AG10803 (cell line): ENCODE results near the gene SEC22A.

Source experiments
- DNase-seq: peaks from one replicate; pipeline ENCODE4 v3.0.0; 2010; ENCODE audit warnings: low read depth
- H3K4me3 ChIP-seq: 2 replicates; pipeline ENCODE4 v1.5.1; 2011; ENCODE audit warnings: mild to moderate bottlenecking, low read length, control low read depth
- CTCF ChIP-seq: conservative IDR thresholded peaks from 2 replicates; pipeline ENCODE4 v1.5.1; 2011; ENCODE audit warnings: mild to moderate bottlenecking, low read length, control low read depth, inconsistent platforms

The SEC22A gene

GRCh38 chr3:123318374-123318773 lies 116.6 kb downstream of the SEC22A start:
- no peak for DNase-seq
- H3K4me3 ChIP-seq = no peak overlapping the region
- no peak for TF ChIP-seq CTCF

GRCh38 chr3:123319760-123320159 lies 118.0 kb downstream of the SEC22A start:
- no peak overlapping the region for H3K4me3 ChIP-seq
- TF ChIP-seq CTCF = no peak

GRCh38 chr3:123320221-123320620 lies 118.5 kb downstream of the SEC22A start:
- DNase-seq = no peak
- no peak overlapping the region for H3K4me3 ChIP-seq
- no peak for TF ChIP-seq CTCF

More at GRCh38 chr3:123319760-123320159, 118.0 kb downstream of the SEC22A start:
- DNase-seq = no peak

- H3K4me3 ChIP-seq = no peak overlapping the region
- DNase-seq = no peak
- no peak for TF ChIP-seq CTCF
Measured at GRCh38 chr3:123321806-123322205, 120.1 kb downstream of the SEC22A start.

GRCh38 chr3:123322866-123323265 lies 121.1 kb downstream of the SEC22A start:
- no peak for TF ChIP-seq CTCF
- no peak overlapping the region for H3K4me3 ChIP-seq
- DNase-seq = no peak
